GM18520 (cell line): Measurements from ENCODE around the gene TBX21.
"Not testable (repeated sequence)": the region's sequence is repeated elsewhere in the genome, so short reads cannot be mapped to it uniquely, and the experiment has no call there.

Experiments used
- ATAC-seq: cut with Tn5 transposase; IDR thresholded peaks from one replicate; pipeline ENCODE4 v1.9.1; 2021; ENCODE audit not compliant: unreplicated experiment

TBX21 gene

GRCh38 chr17:47762728-47763127 is 29.7 kb downstream of the TBX21 start:
- no peak for ATAC-seq

- no peak for ATAC-seq
Observed at GRCh38 chr17:47763913-47764582, 31.0 kb downstream of the TBX21 start.

GRCh38 chr17:47773649-47774048 is 40.6 kb downstream of the TBX21 start:
- ATAC-seq = not testable (repeated sequence)

GRCh38 chr17:47774331-47774730 is 41.3 kb downstream of the TBX21 start:
- ATAC-seq = no peak

GRCh38 chr17:47774987-47775580 is 42.0 kb downstream of the TBX21 start:
- ATAC-seq = no peak

- ATAC-seq = no peak
Observed at GRCh38 chr17:47776330-47777197, 43.5 kb downstream of the TBX21 start.

GRCh38 chr17:47778184-47778635 is 45.2 kb downstream of the TBX21 start:
- ATAC-seq = no peak

- ATAC-seq = no peak
Observed at GRCh38 chr17:47781397-47781796, 48.4 kb downstream of the TBX21 start.

GRCh38 chr17:47785538-47786123 is 52.6 kb downstream of the TBX21 start:
- ATAC-seq = no peak

- no peak for ATAC-seq
Observed at GRCh38 chr17:47789611-47790561, 56.9 kb downstream of the TBX21 start.

- ATAC-seq = no peak
Observed at GRCh38 chr17:47791025-47791424, 58.0 kb downstream of the TBX21 start.

- no peak for ATAC-seq
Observed at GRCh38 chr17:47792457-47792856, 59.4 kb downstream of the TBX21 start.

GRCh38 chr17:47792979-47793378 is 59.9 kb downstream of the TBX21 start:
- ATAC-seq = no peak
